NCI-H1436 treated with DMSO at 0.1 percent for 48 hours (cell line): Measurements from ENCODE around the gene NRIP2.
A peak's percentile ranks its signal among the peaks of the same experiment; 100 is the strongest.

Experiments
- DNase-seq: peaks from one replicate; lab custom pipeline; 2025; lab: John Stamatoyannopoulos, UW

The NRIP2 gene

DNA sequence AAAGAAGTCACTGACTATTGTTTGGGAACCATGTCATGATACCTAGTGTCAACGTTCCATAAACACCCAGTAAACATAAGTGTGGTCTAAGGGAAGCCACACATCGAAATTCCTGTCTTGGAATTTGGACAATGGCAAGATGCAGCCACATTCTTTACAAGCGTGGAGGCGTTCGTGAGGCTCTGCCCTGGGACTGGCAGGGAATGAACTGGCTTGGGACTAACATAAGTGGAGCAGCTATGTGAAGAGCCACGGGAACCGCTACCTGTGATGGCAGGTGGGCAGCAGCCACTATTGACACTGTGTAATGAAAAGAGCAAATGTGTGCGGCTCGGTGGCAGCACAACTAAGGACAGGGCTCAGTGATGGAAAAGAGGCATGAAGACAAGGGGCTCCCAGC is 10.0 kb upstream of the NRIP2 start:
- no peak for DNase-seq

DNA sequence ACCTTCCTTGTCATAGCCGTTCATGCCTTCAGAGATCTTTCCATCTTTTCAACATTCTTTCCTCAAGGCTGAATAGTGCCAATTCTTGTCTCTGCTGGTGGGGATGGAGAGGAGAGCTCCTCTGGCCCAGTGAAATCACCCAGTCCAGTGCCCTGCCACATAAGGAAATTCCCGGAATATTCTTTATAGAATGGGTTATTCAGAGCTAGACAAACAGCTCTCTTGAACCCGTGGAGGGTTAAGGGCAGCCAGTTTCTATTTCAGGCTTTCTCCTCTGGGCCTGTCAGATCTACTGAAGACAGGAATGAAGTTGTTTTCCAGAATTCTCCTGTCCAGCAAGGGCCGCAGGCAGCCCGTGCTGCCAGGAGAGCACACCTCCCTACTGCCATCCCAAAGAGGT is 8.1 kb upstream of the NRIP2 start:
- DNase-seq, result no peak

- no peak for DNase-seq
Observed at GRCh38 chr12:2841056-2841650, 6.3 kb upstream of the NRIP2 start.

- no peak for DNase-seq
Observed at GRCh38 chr12:2836574-2836973, 1.7 kb upstream of the NRIP2 start.

GRCh38 chr12:2835691-2836403 is 1.0 kb upstream of the NRIP2 start:
- DNase-seq, result no peak

GRCh38 chr12:2833810-2834209 is 1.0 kb downstream of the NRIP2 start:
- no peak for DNase-seq

GRCh38 chr12:2833327-2833726 is 1.5 kb downstream of the NRIP2 start:
- DNase-seq, result no peak

GRCh38 chr12:2832550-2833127 is 2.2 kb downstream of the NRIP2 start:
- no peak for DNase-seq

GRCh38 chr12:2829275-2829674 is 5.6 kb downstream of the NRIP2 start:
- DNase-seq, result no peak

GRCh38 chr12:2826721-2827515 is 7.9 kb downstream of the NRIP2 start:
- DNase-seq, result no peak

- no peak for DNase-seq
Observed at GRCh38 chr12:2826036-2826435, 8.8 kb downstream of the NRIP2 start.

DNA sequence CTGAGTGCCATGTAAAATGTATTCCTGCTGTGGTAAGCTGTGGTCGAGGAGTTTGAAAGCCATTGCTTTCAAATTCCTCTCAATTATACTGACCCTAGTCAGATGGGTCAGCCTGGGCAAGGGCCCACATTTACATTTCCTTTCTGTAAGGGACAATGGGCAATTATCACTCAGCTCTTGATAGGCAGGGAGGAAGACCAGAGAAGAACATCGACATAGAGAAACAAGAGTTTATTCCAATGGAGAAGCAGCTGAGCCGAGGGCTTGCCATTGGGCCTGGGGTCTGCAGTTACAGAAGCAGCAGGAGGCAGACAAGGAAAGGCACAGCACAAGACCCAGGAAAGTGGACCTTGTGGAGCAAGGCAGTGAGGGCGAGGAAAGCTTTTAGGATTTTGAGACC is 9.7 kb downstream of the NRIP2 start:
- no peak for DNase-seq

DNA sequence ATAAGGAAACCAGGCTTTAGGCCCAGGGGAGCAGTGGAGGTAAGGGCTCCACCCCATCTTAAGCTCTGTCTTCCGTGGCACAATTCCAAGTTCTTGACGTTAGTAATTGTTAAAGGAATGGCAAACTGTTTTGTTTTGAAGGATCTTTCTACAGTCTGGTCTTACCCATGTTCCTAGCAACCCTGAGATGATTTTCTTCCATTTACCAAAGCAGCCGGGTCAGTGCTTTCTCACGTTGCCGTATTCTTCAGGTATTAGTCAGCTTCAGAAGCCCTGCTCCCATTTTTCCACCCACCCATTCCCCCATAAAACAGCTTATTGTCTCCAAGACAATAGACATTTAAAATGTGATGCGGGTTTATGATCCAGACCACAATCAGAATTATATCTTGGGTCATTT is 10.3 kb downstream of the NRIP2 start:
- no peak for DNase-seq

DNA sequence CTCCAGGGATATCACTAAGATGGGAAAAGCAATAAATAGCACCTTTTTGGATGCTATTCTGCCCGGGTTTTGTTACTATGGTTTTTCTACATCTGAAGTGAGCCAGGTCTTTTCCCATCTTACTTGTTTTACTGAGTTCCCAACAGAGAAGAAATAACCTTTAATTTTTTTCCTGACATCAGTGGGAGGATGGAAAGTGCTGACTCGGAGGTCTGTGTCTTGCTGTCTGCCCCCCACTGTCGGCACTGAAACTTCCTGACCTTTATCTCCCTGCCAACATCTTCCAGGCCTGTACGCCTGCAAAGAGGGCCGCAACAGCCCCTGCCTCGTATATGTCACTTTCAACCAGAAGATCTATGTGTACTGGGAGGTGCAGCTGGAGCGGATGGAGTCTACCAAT is 11.4 kb downstream of the NRIP2 start:
- no peak for DNase-seq

DNA sequence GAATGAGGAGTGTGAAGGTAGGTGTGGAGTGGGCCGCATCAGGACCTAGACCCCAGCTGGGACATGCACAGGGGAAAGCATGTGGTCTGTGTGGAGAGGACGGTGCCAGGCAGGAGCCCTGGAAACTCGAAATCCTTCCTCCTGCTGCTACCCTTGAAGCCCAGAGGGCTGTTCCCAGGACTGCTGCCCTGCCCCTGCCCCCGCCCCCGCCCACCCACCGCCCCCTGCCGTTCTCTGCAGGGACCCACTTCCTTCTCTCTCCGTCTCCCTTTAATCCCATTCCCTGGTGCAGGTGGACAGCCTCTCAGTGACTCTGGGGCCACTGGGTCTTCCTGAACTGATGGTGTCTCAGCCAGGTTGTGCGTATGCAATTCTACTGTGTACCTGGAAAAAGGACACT is 14.4 kb downstream of the NRIP2 start:
- DNase-seq, result no peak

- no peak for DNase-seq
Observed at GRCh38 chr12:2819810-2820209, 15.0 kb downstream of the NRIP2 start.

DNA sequence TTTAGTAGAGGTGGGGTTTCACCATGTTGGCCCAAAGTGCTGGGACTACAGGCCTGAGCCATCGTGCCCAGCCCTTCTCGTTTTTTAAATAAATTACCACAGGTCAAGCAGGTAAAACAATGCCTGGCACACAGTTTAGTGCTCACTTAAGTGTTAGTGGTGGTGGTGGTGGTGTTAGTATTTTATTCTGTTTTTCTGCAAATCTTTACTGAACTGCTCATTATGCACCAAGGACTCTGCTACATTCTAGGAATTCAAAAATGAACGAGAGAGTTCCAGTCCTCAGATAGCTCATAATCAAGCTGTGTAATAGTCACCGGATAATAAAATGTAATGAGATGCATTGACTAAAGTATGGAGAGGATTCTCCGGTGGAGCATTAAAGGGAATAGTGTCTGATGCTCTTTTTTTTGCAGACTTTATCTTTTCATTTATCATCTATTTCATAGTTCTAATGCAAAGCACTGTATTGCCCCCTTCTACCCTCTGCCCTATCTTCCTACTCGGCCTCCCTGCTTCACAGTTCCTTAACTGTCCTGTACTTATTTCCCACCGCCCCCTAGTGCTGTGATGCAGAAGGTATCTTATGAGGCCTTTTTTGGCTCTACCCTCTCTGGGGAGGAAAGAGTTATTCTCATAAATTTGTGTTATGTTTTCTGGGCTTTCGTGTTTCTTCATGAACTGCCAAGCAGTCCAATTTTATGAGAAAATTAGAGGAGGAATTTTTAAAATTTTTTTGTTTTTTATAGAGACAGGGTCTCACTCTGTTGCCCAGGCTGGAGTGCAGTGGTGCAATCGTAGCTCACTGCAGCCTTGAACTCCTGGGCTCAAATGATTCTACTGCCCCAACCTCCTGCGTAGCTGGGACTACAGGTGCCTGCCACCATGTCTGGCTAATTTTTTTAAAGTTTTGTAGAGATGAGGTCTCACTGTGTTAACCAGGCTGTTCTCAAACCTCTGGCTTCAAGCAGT is 21.3 kb downstream of the NRIP2 start:
- DNase-seq, result no peak

DNA sequence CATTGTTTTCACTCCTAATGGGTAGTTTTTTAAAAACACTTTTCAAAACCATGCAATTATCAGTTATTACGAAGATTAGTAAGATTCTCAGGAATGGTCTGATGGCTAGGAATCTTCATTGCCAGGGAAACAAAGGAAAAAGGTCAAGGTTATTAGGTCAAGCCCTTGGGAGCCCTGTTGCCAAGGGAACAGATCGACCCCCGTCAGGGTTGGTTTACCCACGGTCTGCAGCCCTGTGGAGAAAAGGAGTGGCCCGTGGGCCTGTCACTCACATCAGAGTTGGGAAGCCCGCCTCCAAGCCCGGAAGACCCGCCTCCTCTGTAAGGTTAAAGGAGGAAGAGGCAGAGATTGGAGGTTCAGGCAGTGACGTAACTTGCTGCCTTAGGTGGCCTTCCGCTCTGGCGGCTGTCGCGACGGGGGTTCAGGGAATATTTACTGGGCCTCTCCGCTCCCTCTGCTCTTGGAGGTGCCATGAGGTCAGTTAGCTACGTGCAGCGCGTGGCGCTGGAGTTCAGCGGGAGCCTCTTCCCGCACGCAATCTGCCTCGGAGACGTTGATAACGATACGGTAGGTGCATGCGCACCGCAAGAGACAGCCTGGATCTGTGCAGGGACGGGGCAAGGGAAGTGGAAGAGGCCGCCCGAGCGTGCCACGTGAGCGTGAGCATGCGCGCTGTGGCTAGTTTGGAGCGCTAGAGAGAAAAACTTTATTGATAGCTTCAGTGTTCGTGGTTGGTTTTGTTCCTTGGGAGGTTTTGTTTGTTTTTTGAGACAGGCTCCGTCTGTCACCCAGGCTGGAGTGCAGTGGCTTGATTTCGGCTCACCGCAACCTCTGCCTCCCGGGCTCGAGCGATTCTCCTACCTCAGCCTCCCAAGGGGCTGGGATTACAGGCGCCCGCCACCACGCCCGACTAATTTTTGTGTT is 22.3 kb downstream of the NRIP2 start, which contains the start of gene ITFG2:
ITFG2 (plus strand) TSS at position 379 of the 924 bp plus-strand sequence; CDS start at position 472, 93 bp downstream.
- peak; percentile 97 for DNase-seq

- no peak for DNase-seq
Observed at GRCh38 chr12:2811801-2812200, 23.0 kb downstream of the NRIP2 start.

- no peak for DNase-seq
Observed at GRCh38 chr12:2806700-2807099, 28.1 kb downstream of the NRIP2 start.
